ENCODE data around the gene CREBBP.

- TF ChIP-seq CTCF (IDR thresholded peaks at IDR 0.05; ENCODE audit: extremely low read depth in 1 of 2, insufficient read depth in 1 of 2, low read depth in 1 of 2, low read length in 2 of 2) (no peak), JUN (IDR thresholded peaks at IDR 0.05; ENCODE audit: borderline replicate concordance, insufficient read depth, insufficient read length, low read depth) (no peak), POLR2A (IDR thresholded peaks at IDR 0.05; ENCODE audit: low read depth, low read length) (no peak), EZH2 (IDR thresholded peaks at IDR 0.05; ENCODE audit: borderline replicate concordance, low read depth, low read length, severe bottlenecking) (no peak), POLR2AphosphoS5 (IDR thresholded peaks at IDR 0.05; ENCODE audit: insufficient read depth, low read depth, low read length) (no peak), FOS (IDR thresholded peaks at IDR 0.05; ENCODE audit: borderline replicate concordance, insufficient read depth, low read length) (no peak), MYC (IDR thresholded peaks at IDR 0.05; ENCODE audit: low read depth, low read length) (no peak), MAX (IDR thresholded peaks at IDR 0.05; ENCODE audit: insufficient read depth, insufficient read length) (no peak)
These were observed 47.8 kb downstream of the CREBBP start for GRCh38 chr16:3832668-3833067.

All from endothelial cell of umbilical vein (primary cell).